ENCODE results near the gene SLC66A1.

Gene SLC66A1

GRCh38 chr1:19327736-19328135 is 15.6 kb downstream of the SLC66A1 start:
- H3K4me3 ChIP-seq (ENCODE audit: control insufficient read depth, low read depth, low read length), result no peak overlapping the region
- DNase-seq (ENCODE audit: low read depth), result no peak
- TF ChIP-seq CTCF (conservative IDR thresholded peaks at IDR 0.05; ENCODE audit: control insufficient read depth, insufficient read depth, low read depth, low read length), result no peak

- DNase-seq (ENCODE audit: low read depth), result no peak
- TF ChIP-seq CTCF (conservative IDR thresholded peaks at IDR 0.05; ENCODE audit: control insufficient read depth, insufficient read depth, low read depth, low read length), result no peak
- no peak overlapping the region for H3K4me3 ChIP-seq (ENCODE audit: control insufficient read depth, low read depth, low read length)
Observed at GRCh38 chr1:19328486-19328885, 16.4 kb downstream of the SLC66A1 start.

GRCh38 chr1:19329188-19329587 is 17.1 kb downstream of the SLC66A1 start:
- H3K4me3 ChIP-seq (ENCODE audit: control insufficient read depth, low read depth, low read length), result no peak overlapping the region
- no peak for DNase-seq (ENCODE audit: low read depth)
- no peak for TF ChIP-seq CTCF (conservative IDR thresholded peaks at IDR 0.05; ENCODE audit: control insufficient read depth, insufficient read depth, low read depth, low read length)

- TF ChIP-seq CTCF (conservative IDR thresholded peaks at IDR 0.05; ENCODE audit: control insufficient read depth, insufficient read depth, low read depth, low read length), result no peak
- no peak overlapping the region for H3K4me3 ChIP-seq (ENCODE audit: control insufficient read depth, low read depth, low read length)
- no peak for DNase-seq (ENCODE audit: low read depth)
Observed at GRCh38 chr1:19329611-19330010, 17.5 kb downstream of the SLC66A1 start.

GRCh38 chr1:19330449-19331135 is 18.5 kb downstream of the SLC66A1 start:
- DNase-seq (ENCODE audit: low read depth), result no peak
- no peak for TF ChIP-seq CTCF (conservative IDR thresholded peaks at IDR 0.05; ENCODE audit: control insufficient read depth, insufficient read depth, low read depth, low read length)
- no peak overlapping the region for H3K4me3 ChIP-seq (ENCODE audit: control insufficient read depth, low read depth, low read length)

- no peak for DNase-seq (ENCODE audit: low read depth)
- no peak for TF ChIP-seq CTCF (conservative IDR thresholded peaks at IDR 0.05; ENCODE audit: control insufficient read depth, insufficient read depth, low read depth, low read length)
- no peak overlapping the region for H3K4me3 ChIP-seq (ENCODE audit: control insufficient read depth, low read depth, low read length)
Observed at GRCh38 chr1:19331262-19331878, 19.2 kb downstream of the SLC66A1 start.

All from fibroblast of mammary gland (primary cell).